Stimulated activated CD4-positive, alpha-beta T cell treated with anti-CD3 and anti-CD28 coated beads, Interleukin-15, amount 100 ng/mL, for 48 hours (primary cell): ENCODE results near the gene B3GNT5.
A peak's percentile ranks its signal among the peaks of the same experiment; 100 is the strongest.

Source experiments
- DNase-seq, 2 donors: peaks; one replicate each; pipeline ENCODE4 v3.0.0-alpha.2; 2020; ENCODE audit warnings: low read depth in 2 of 2

B3GNT5 gene

DNA sequence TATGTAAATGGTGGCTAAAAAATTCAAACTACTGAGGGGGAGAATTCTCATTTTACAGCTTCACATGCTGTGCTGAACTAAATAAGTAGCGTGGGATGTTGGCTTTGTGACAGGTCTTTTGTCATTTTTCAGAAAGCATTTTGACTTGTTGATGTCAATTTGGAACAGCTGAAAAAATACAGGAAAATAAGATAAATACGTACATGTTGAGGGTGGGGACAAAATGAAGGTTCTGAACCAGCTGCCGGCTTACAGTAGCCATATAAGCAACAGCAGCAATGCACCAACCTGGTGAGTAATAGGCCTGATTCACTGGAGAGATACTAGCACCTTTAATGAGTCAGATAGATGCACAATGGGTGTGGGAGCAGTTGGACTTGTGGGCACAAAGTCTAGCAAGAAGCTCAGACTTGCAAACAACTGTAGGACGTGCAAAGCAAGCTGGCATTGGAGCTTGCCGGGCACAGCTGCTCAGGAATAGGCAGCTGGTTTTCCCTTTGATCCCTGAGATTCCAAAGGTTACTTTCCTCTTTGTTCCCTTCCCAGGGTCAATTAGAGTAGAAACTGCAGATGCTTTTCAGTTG lies 12.9 kb downstream of the B3GNT5 start:
- DNase-seq, result peak in 1 of 2 donors; percentile 65

DNA sequence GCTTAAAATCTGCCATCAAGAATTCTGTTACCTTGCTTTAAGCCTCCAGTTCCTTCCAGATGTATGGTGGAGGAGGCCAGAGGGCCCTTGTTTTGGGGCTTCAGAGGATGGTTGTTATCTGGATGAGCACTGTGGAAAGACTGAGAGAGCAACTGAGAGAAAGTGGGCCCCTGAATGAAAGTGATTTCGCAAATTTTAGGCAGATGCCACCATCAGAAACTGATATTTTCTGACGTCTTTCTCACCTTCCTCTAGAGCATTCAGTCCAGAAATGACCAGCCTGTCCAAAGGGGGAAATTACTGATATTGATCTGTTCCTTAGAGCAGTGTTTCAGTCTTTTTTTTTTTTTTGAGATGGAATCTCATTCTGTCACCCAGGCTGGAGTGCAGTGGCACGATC lies 13.4 kb downstream of the B3GNT5 start:
- no peak for DNase-seq

DNA sequence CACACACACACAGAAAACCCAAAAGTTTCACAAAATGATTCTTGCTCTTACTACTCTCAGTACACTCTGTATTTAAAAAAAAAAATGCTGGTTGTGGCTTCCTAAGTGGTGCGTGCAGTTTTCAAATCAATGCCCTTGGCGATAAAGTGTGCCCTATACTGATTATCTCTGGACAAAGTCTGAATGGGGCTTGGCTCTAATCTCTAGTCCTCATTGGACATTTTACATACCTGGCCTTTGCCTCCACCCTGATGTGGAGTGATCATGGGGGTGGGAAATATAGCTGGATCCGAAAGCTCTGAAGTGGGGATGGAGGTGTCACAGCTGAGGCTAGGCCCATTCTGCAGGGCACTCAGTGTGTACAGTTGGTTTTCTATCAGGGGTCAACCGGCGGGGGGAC lies 14.1 kb downstream of the B3GNT5 start:
- DNase-seq, result no peak

DNA sequence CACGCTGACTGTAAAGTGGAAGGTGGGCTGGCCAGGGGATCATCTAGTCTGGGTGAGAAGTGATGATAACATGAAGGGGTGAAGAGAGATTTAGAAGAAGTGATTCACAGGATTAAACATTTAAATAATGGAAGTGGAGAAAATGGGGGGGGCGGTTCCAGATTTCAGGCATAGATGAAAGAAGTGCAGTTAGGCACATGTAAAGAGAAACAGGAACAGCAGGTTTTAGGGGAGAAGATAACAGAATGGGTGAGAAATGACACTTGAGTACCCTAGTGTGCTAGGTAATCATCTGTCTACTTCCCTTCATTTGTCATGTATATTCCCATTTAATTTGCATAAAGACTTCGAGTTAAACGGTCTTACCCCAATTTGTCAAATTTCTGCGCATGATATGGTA lies 15.3 kb downstream of the B3GNT5 start:
- DNase-seq, result no peak

DNA sequence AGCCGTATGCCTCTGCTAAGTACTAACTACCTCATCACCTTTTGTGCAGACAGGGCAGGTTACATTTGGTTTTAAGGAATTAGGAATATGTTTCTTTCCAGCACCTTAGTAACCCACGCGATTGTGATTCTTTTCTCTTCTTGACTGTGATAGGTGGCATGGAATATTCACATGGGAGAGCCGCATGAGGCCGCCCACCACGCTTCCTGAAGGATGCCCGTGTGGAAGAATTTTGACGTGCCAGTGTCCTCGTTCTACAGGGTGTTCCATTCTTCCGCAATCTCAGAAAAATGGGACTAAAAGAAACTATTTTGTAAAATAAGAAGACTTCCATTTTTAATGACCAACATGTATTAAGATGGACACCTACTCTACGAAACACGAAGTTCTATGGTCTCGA lies 16.3 kb downstream of the B3GNT5 start:
- DNase-seq, result no peak

DNA sequence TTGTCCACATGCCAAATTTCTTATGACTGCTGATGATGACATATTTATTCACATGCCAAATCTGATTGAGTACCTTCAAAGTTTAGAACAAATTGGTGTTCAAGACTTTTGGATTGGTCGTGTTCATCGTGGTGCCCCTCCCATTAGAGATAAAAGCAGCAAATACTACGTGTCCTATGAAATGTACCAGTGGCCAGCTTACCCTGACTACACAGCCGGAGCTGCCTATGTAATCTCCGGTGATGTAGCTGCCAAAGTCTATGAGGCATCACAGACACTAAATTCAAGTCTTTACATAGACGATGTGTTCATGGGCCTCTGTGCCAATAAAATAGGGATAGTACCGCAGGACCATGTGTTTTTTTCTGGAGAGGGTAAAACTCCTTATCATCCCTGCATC lies 17.3 kb downstream of the B3GNT5 start:
- no peak for DNase-seq

DNA sequence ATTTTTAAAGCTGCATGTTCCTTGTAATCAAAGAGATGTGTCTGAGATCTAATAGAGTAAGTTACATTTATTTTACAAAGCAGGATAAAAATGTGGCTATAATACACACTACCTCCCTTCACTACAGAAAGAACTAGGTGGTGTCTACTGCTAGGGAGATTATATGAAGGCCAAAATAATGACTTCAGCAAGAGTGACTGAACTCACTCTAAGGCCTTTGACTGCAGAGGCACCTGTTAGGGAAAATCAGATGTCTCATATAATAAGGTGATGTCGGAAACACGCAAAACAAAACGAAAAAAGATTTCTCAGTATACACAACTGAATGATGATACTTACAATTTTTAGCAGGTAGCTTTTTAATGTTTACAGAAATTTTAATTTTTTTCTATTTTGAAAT lies 19.1 kb downstream of the B3GNT5 start:
- no peak for DNase-seq

DNA sequence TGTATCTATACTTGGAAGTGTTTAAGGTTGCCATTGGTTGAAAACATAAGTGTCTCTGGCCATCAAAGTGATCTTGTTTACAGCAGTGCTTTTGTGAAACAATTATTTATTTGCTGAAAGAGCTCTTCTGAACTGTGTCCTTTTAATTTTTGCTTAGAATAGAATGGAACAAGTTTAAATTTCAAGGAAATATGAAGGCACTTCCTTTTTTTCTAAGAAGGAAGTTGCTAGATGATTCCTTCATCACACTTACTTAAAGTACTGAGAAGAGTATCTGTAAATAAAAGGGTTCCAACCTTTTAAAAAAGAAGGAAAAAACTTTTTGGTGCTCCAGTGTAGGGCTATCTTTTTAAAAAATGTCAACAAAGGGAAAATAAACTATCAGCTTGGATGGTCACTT lies 19.7 kb downstream of the B3GNT5 start:
- no peak for DNase-seq

DNA sequence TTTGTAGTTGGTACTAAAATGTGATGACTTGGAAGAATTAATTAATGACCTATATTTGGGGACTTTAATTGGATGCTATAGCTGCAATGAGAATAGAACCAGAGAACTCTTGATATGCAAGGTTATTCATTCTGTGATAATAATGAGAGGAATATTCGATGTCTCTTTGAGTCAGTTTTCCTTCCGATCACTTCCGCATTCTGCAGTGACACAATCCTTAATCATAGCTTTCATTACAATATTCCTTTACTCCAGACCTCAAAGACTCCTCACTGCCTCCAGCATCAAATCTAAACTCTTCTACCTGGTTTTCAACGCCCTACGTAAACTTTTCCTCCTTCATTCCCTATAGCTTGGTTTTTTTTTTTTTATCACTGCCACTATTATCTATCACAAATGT lies 21.6 kb downstream of the B3GNT5 start:
- no peak for DNase-seq

DNA sequence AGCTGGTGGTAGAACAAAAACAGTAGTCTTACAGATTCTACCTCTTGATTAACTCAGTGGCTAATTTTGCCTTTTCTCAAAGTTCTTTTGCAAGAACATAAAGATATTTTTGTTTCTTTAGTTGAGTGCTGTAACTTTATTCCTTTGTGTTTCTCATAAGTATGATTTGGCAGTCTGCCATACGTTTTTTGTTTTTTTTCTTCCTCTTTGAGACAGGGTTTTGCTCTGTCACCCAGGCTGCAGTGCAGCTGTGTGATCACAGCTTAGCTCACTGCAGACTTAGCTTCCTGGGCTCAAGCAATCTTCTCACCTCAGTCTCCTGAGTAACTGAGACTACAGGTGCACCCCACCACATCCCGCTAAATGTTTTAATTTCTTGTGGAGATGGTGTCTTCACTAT lies 22.4 kb downstream of the B3GNT5 start:
- no peak for DNase-seq

DNA sequence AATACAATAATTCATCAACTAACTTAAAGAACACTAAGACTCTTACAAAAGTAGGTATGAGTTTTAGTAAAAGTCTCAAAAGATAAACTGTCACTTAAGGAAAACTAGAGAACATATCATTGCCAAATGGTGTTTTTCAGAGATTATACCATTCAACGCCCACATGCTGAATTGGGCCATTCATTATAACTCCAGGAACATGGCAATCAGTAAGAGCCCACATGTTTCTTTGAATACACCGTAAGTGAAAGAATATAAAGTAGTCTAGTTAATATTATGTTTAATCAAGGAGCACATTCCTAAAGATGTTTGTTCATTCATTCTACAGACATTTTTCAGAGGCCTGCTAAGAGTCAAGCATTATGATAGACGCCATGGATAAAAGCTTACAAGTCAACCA lies 22.9 kb downstream of the B3GNT5 start:
- no peak for DNase-seq

DNA sequence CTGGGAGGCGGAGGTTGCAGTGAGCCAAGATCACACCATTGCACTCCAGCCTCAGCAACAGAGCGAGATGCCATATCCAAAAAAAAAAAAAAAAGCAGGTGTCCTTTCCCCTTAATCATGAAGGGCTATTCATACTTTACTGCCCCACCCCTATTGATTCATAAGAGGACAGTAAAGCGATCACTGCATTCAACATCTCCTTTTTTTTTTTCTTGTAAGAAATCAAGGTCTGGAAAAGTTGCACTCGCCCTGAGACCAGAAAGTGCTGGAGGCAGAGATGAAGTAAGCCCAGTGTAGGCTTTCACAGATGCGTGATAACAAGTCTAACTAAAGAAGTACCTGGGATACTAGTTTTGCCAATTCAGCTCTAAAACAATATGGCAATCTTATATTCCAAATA lies 24.2 kb downstream of the B3GNT5 start:
- DNase-seq, result no peak

DNA sequence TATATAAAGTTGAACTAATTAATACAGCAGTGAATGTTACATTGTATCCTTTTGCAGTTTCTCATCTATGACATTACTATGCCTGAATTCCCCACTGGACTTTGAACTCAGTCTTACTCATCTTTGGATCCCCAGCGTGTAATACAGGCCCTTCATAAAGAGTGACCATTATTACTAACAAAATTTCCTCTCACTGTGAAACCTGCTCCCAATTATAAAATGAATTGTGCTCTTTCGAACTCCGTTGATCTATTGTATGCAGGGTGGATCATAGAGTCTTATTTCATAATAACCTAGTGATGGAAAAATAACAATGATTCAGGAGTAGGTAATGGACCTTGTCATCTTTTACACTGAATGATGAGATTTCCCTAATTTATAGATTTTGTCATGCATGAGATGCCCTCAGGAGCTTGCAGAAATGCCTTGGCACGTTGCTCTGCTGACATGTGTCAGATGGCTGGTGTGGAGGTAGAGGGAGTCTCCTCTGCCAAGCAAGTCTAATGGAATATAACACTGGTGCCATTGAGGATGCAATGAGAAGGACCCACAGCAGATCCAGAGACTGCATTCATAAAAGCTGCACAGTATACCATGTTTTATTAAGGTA lies 25.5 kb downstream of the B3GNT5 start:
- no peak for DNase-seq

DNA sequence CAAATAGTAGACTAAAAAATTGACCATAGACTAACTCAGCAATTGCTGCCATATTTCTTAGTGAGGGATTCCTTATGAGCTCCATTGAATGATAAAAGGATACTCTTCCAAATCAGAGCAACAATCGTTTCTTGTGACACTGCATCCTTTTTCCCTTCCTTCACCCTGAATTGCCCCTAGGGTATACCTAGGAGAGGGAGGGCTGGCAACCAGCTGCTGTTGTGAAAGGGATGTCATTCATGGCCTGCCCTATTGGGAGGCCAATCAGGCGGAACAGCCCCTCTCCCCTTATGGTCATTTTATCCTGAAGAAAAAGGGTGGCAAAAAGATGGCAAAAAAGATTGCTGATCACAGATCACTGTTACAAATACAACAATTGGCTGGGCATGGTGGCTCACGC lies 26.3 kb downstream of the B3GNT5 start:
- no peak for DNase-seq

DNA sequence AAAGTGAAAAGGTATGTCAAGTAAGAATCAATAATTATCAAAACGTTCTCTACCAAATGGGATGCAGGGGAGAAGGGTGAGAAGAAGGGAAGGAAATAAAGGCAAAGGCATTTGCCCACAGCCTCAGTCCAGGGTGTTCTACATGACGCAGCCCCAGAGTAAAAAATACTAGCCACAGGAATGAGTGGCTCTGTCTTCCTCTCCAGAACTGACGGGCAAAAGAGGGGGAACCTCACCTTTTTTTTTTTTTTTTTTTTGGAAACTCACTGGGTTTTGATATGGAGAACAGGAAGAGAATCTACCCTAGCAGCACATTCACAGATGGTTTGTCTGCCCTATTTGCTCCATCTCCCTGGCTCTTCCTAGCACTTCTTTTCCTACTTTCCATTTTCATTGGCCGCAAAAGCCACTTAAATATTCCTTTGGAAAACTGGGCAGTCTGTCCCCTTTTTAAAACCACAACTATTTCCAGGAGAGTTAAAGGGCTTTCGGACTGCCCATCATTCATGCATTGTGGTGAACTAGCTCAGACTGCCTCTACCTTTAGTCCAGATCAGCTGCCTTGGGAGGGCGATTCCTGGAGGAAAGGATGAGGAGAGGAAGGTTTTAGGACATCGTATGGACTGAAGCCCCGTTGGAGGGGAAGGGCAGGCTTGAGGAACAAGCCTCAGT lies 28.2 kb downstream of the B3GNT5 start:
- no peak for DNase-seq

DNA sequence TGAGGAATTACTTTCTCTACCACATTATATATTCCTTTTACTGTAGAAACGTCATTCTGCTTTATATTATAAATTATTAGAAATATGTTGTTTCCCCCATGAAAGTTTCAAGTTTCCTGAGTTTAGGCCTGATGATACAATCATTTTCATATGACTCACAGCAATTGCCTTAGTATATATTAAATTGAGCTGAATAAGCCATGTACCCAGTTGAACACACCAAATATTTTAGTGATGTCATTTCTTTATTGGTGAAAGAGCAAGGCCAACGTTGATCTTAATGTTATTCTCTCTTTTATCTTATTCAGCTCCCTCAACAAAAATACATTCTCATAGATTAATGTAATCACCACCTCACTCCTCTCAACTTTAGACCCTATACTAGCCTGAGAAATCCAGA lies 30.8 kb downstream of the B3GNT5 start:
- no peak for DNase-seq

DNA sequence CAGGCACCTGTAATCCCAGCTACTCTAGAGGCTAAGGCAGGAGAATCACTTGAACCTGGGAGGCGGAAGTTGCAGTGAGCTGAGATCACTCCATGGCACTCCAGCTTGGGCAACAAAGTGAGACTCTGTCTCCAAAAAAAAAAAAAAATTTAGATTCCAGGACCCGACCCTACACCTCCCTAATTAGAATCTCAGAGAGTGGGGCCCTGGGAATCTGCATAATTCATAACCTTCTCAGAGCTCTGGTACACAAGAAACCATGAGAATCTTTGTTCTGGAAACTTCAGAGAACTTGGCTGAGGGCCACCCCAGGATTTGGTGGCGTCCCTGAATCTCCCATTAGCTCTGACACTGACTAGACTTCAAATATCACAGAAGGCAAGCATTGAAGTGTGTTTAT lies 31.5 kb downstream of the B3GNT5 start:
- no peak for DNase-seq

DNA sequence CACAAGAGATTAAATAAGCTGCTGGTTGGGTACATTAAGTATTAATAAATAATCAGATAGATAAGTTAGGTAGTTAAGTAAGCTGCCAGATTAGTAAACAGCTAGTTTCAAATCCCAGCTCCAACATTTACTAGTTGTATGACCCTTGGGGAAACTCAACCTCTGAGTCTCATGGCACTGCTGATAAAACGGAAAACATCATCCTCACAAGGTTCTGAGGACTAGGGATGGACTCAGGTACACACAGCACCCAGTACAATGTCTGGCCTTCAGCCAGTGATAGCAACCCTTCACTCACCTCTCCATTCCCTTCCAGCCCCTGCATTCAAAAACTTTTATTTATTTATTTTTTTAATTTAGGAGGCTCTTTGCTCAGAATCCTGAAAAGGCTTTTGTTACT lies 32.3 kb downstream of the B3GNT5 start:
- no peak for DNase-seq

DNA sequence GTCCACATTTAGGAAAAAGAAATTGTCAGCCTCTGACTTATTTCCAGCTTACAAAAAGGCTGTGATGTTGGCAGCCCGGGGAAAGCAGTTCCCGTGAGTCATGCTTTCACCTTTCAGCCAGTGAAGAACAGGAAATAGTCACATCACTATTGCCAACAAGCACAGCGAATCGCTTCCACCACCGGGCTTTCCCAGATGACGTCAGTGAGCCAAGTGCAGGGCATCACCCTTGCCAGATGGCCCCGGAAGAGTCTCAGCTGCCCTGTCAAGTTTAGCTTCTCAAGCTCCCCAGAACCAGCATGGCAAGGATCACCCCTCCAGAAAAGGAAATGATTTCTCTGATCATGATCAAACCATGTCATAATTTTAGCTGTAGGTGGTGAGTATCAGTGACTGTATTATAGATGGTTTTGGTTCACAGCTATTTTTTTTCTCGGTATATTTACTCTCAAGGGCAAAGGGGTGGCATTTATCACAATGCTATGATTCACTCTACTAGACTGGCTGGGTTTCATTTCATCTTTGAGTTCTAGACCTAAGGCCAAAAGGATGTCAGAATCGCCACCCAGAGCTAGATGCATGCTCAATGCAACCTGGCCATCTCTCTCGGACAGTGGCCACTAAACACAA lies 32.9 kb downstream of the B3GNT5 start:
- peak; percentile 90 to 97 for DNase-seq

DNA sequence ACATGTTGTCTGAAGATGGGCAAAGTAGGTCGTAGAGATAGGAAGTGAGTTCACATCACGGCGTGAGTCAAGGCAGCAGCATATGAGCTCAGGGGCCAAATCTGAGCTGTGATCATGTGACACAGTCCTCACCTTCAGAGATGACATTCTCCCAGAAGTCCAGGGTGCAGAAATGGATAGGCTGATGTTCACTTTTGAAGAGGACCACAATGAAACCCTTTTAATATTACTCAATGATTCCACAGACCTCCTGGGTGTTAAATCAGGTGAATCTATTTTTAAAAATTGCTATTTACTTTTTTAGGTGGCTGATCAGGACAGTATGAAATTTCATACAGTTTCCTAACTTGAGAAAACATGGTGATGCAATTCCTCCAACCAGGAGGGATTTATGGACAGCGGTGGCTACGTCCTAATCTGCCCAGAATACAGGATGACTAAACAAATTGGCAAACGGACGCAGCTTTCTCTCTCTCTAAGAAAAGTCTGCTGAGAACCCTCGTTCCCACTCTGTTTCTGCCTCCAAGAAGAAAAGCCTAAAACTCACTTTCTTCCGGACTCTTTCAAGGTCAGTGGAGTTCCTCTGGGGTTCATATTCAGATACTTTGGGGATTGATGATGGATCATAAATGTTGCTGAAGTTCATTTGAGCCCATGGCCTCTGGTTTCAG lies 34.4 kb downstream of the B3GNT5 start:
- no peak for DNase-seq

DNA sequence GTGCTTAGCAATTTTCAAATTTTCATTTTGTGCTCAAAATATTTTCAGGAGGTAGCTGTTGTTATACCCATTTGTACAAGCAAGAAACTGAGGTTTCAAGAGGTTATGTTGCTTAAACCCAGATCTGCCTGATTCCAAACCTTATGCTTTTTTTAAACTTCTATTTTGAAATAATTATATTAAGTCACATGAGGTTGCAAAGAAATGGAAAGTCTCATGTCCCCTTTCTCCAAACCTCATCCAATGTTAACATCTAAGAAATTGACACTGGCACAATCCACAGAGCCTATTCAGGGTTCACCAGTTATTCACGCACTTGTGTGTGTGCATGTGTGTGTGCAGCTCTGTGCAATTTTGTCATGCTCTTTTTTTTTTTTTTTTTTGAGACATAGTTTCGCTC lies 35.1 kb downstream of the B3GNT5 start:
- no peak for DNase-seq

DNA sequence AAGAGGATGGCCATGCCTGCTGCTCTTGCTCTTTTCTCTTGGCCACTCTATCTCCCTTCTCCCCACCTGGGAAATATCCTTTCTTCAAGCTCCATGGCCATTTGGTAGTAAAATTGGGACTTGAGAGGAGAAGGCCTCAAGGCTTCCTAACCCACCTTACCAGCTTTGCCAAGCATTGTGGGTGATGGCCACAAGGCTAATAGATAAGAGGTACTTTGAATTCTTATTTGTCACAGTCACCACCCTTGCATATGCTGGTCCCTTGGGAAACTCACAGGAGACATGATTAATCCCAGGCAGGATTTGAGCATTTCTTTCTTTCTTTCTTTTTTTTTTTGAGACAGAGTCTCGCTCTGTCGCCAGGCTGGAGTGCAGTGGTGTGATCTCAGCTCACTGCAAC lies 37.2 kb downstream of the B3GNT5 start:
- no peak for DNase-seq
